HG03039 (cell line): ENCODE results near the gene USO1.
A peak's percentile ranks its signal among the peaks of the same experiment; 100 is the strongest.
"Not testable (repeated sequence)": the region's sequence is repeated elsewhere in the genome, so short reads cannot be mapped to it uniquely, and the experiment has no call there.

Source experiments
- ATAC-seq: cut with Tn5 transposase; IDR thresholded peaks from one replicate; pipeline ENCODE4 v1.9.1; 2021; ENCODE audit warnings: mild to moderate bottlenecking, moderate library complexity; ENCODE audit not compliant: unreplicated experiment

USO1 gene

GRCh38 chr4:75724066-75724866 lies at the start of gene USO1:
USO1 (plus strand) TSS chr4:75724577; CDS start chr4:75724820, 243 bp downstream.
- ATAC-seq: peak; percentile 87

GRCh38 chr4:75675004-75675531 lies 49.3 kb upstream of the USO1 start:
- ATAC-seq: no peak

- no peak for ATAC-seq
Observed at GRCh38 chr4:75678473-75678872, 45.9 kb upstream of the USO1 start.

GRCh38 chr4:75678965-75679364 lies 45.4 kb upstream of the USO1 start:
- no peak for ATAC-seq

GRCh38 chr4:75679876-75680575 lies 44.4 kb upstream of the USO1 start:
- ATAC-seq: no peak

GRCh38 chr4:75683482-75684155 lies 40.8 kb upstream of the USO1 start:
- ATAC-seq: no peak

- no peak for ATAC-seq
Observed at GRCh38 chr4:75685546-75686189, 38.7 kb upstream of the USO1 start.

GRCh38 chr4:75686346-75686745 lies 38.0 kb upstream of the USO1 start:
- ATAC-seq: no peak

GRCh38 chr4:75687125-75687524 lies 37.3 kb upstream of the USO1 start:
- ATAC-seq: not testable (repeated sequence)

GRCh38 chr4:75692066-75692465 lies 32.3 kb upstream of the USO1 start:
- not testable (repeated sequence) for ATAC-seq

- no peak for ATAC-seq
Observed at GRCh38 chr4:75696071-75696470, 28.3 kb upstream of the USO1 start.

- ATAC-seq: no peak
Observed at GRCh38 chr4:75696581-75696980, 27.8 kb upstream of the USO1 start.

- peak; percentile 83 for ATAC-seq
Observed at GRCh38 chr4:75698162-75698962, 26.0 kb upstream of the USO1 start.

- peak; percentile 33 for ATAC-seq
Observed at GRCh38 chr4:75698963-75699228, 25.5 kb upstream of the USO1 start.

GRCh38 chr4:75699299-75699698 lies 25.1 kb upstream of the USO1 start:
- peak; percentile 6 for ATAC-seq

- ATAC-seq: no peak
Observed at GRCh38 chr4:75702919-75703411, 21.4 kb upstream of the USO1 start.

GRCh38 chr4:75705198-75705977 lies 19.0 kb upstream of the USO1 start:
- no peak for ATAC-seq

- ATAC-seq: no peak
Observed at GRCh38 chr4:75708218-75708691, 16.1 kb upstream of the USO1 start.

GRCh38 chr4:75710246-75710645 lies 14.1 kb upstream of the USO1 start:
- no peak for ATAC-seq
